Stimulated activated CD4-positive, alpha-beta T cell treated with anti-CD3 and anti-CD28 coated beads, Interleukin-15, amount 100 ng/mL, for 48 hours (primary cell): ENCODE measurements around the gene DES.

Source experiments
- DNase-seq, 2 donors: peaks; one replicate each; pipeline ENCODE4 v3.0.0-alpha.2; 2020; ENCODE audit warnings: low read depth in 2 of 2

Gene DES

GRCh38 chr2:219453671-219454590 lies 35.8 kb downstream of the DES start:
- DNase-seq: no peak

- no peak for DNase-seq
Observed at GRCh38 chr2:219455581-219455980, 37.4 kb downstream of the DES start.

GRCh38 chr2:219457784-219458369 lies 39.7 kb downstream of the DES start:
- no peak for DNase-seq

GRCh38 chr2:219458996-219459395 lies 40.8 kb downstream of the DES start:
- DNase-seq: no peak

GRCh38 chr2:219459460-219460311 lies 41.5 kb downstream of the DES start:
- DNase-seq: no peak

- no peak for DNase-seq
Observed at GRCh38 chr2:219460424-219460926, 42.3 kb downstream of the DES start.

- no peak for DNase-seq
Observed at GRCh38 chr2:219461047-219461514, 42.9 kb downstream of the DES start.

- DNase-seq: no peak
Observed at GRCh38 chr2:219461669-219462068, 43.5 kb downstream of the DES start.

- DNase-seq: no peak
Observed at GRCh38 chr2:219462349-219462748, 44.2 kb downstream of the DES start.

GRCh38 chr2:219464286-219465032 lies 46.3 kb downstream of the DES start:
- DNase-seq: no peak

GRCh38 chr2:219465659-219466561 lies 47.7 kb downstream of the DES start:
- no peak for DNase-seq

GRCh38 chr2:219466816-219467735 lies 48.9 kb downstream of the DES start:
- no peak for DNase-seq

GRCh38 chr2:219467736-219468075 lies 49.5 kb downstream of the DES start:
- no peak for DNase-seq

GRCh38 chr2:219468410-219469185 lies 50.4 kb downstream of the DES start:
- DNase-seq: no peak

- DNase-seq: no peak
Observed at GRCh38 chr2:219469186-219469724, 51.1 kb downstream of the DES start.

GRCh38 chr2:219470429-219470828 lies 52.3 kb downstream of the DES start:
- DNase-seq: no peak

GRCh38 chr2:219471476-219472371 lies 53.5 kb downstream of the DES start:
- DNase-seq: no peak
